Measurements from ENCODE around the gene KCTD11.

The KCTD11 gene

DNA sequence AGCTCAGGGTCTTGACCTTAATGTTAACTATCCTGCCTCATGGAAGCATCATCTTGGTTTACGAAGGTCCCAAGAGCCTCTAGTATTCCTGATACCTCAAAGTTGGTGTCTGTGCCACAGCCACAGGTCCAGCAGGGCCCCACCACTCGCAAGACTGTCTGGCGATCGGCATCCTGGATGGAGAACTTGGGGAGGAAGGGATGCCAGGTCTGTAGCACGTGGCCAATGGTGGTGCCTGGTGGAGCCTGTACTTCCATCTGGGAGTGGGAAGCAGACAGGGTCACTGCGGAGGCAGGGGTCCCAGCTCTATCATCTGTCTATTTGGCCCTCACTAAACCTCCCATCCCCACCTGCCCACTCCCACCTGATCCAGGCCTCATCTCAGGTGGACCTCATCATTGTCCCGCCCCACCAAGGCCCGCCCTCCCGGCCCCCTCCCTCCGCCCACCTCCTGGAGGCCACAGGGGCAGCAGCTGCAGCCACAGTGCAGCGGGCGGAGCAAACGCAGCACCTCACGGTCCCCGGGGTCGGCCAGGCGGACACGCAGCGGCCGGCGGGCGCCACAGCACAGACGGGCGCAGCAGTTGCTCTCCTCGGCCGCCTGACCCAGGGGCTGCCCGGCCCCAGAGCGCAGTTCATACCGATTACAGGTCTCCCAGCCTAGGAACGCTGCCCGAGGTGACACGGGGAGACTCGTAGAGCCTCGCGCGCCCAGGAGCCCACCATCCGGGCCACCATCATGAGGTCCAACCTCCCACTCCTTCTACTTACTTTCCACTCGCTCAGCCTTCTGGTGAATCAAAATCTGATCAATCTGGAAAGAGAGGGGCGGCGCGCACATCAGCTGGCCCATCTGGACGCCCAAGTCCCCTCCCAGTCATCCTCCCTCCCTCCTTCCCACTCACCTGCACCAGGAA lies 41.0 kb downstream of the KCTD11 start:
- H3K27ac Mint-ChIP-seq: no peak overlapping the region
- peak overlapping the region; percentile 93 for H3K4me3 Mint-ChIP-seq
- H3K36me3 Mint-ChIP-seq (ENCODE audit: low read depth): peaks cover 33% of the 10 kb centered on the region
- H3K27me3 Mint-ChIP-seq: no peaks in the 10 kb centered on the region
- H3K9me3 Mint-ChIP-seq: no peaks in the 10 kb centered on the region
- H3K4me1 Mint-ChIP-seq (ENCODE audit: low read depth): peaks cover 16% of the 10 kb centered on the region

DNA sequence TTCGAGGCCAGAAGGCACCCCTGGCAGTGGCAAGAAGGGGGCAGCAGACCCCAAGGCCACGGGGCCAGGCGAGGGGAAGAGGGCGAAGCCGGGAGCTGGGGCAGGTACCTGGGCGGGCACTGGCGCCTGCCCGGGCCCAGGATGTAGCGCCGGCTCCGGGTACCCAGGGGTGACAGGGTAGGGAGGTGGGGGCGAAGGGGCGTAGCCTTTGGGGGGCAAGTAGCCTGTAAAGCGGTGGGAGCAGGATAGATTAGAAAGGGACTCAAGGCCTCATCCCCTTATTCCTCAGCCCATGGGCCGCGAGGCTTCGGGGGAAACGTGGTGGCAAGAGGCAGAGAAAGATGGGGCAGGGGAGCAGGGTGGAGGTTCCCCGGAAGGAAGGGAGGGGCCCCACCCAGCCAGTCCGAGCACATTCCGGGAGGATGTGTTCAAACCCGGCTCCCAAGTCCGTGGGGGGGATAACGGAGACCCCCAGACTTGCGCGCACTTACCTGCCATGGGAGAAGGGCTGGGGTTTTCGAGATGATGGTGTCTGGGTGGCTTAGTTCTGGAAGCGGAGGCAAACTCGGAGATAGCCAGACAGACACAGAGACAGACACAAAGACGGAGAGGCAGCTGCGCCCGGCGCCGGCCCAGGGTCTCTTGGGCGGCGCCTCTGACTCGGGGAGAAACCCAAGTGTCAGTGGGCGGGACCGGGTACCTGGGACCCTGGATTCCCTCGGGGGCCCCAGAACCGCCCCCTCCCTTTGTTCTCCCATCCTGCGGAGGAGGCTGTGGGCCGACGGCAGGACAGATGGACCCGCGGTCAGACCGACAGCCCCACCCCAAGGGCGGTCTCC lies 41.9 kb downstream of the KCTD11 start:
- Mint-ChIP-seq H3K27me3 (no peaks in the 10 kb centered on the region), H3K27ac (peak overlapping the region; percentile 75), H3K36me3 (ENCODE audit: low read depth) (peaks cover 28% of the 10 kb centered on the region), H3K9me3 (no peaks in the 10 kb centered on the region), H3K4me3 (peak overlapping the region; percentile 93), H3K4me1 (ENCODE audit: low read depth) (peaks cover 16% of the 10 kb centered on the region)

DNA sequence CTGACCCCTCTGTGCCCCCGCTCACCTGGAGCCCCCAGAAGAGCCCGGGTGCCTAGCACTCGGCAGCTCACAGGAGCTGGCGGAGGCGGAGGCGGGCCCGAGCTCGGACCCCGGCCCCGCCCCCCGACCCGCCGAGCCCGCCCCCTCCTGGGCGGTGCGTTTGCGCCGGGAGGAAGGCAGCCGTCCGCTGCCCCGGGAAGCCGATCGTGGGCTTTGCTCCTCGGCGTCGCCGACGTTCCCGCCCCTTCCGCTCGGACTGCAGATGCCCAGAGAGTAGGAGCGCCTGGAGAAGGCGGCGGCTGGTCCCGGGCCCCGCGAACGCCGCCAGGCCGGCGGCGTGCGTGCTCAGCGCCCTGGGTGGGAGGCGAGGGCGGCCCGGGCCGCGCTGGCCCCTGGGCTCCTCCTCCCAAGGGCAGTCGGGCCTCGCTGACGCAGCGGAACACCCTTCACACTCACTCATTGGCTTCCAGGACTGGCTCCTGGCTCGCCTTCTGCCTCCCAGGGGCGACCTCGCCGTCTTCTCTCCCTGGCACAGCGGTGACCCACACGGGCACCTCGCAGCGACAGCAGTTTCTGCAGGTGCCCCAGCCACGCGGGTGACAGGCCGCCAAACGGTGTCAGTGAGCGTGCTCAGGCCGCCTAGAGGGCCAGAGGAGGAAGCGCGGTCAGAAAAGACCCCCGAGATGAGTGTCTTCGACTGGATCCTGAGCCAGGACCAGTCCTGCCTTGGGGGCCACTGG lies 42.7 kb downstream of the KCTD11 start, which contains the start of gene PLSCR3:
Gene PLSCR3 (minus strand): TSS at position 74 of the 740 bp plus-strand sequence. CDS start 415 bp downstream, outside the sequence.
- peaks cover 23% of the 10 kb centered on the region for H3K36me3 Mint-ChIP-seq (ENCODE audit: low read depth)
- H3K4me3 Mint-ChIP-seq: peak within 1 kb of the TSS; percentile 93
- H3K9me3 Mint-ChIP-seq: no peaks in the 10 kb centered on the region
- peak within 1 kb of the TSS; percentile 96 for H3K27ac Mint-ChIP-seq
- no peaks in the 10 kb centered on the region for H3K27me3 Mint-ChIP-seq
- peaks cover 16% of the 10 kb centered on the region for H3K4me1 Mint-ChIP-seq (ENCODE audit: low read depth)

DNA sequence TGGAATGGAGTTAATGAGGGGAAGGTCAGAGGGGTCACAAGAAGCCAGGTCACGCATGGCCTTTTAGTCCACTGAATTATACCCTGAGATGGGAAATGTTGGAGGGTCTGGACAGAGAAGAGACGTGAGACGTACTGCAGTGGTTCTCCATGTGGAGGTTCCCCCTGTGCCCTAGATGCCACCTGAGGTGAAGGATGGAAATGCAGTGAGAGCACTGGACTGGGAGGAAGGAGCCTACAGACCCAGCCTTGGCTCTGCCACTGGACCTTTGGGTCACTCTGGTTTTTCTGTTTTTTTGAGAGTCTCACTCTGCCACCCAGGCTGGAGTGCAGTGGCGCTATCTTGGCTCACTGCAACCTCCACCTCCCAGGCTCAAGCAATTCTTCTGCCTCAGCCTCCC lies 44.2 kb downstream of the KCTD11 start:
- H3K4me3 Mint-ChIP-seq: peak overlapping the region; percentile 27
- H3K4me1 Mint-ChIP-seq (ENCODE audit: low read depth): peaks cover 16% of the 10 kb centered on the region
- H3K36me3 Mint-ChIP-seq (ENCODE audit: low read depth): peaks cover 10% of the 10 kb centered on the region
- no peak overlapping the region for H3K27ac Mint-ChIP-seq
- no peaks in the 10 kb centered on the region for H3K27me3 Mint-ChIP-seq
- no peaks in the 10 kb centered on the region for H3K9me3 Mint-ChIP-seq

DNA sequence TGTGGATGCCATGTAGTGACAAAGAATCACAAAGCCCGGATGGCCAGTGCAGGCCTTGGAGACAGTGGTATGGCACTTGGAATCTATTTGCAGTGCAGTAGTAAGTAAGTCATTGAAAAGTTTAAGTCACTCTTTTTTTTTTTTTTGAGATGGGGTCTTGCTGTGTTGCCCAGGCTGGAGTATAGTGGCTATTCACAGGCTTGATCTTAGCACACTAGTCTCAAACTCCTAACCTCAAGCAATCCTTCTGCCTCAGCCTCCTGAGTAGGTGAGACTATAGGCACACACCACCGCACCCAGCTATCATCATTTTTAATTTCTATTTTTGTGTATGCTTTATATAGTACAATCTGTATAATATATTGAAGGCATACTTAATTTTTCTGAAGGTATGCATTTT lies 46.6 kb downstream of the KCTD11 start:
- Mint-ChIP-seq H3K27ac (no peak overlapping the region), H3K9me3 (no peaks in the 10 kb centered on the region), H3K27me3 (no peaks in the 10 kb centered on the region), H3K4me1 (ENCODE audit: low read depth) (peaks cover 16% of the 10 kb centered on the region), H3K4me3 (no peak overlapping the region), H3K36me3 (ENCODE audit: low read depth) (peaks cover 8% of the 10 kb centered on the region)

DNA sequence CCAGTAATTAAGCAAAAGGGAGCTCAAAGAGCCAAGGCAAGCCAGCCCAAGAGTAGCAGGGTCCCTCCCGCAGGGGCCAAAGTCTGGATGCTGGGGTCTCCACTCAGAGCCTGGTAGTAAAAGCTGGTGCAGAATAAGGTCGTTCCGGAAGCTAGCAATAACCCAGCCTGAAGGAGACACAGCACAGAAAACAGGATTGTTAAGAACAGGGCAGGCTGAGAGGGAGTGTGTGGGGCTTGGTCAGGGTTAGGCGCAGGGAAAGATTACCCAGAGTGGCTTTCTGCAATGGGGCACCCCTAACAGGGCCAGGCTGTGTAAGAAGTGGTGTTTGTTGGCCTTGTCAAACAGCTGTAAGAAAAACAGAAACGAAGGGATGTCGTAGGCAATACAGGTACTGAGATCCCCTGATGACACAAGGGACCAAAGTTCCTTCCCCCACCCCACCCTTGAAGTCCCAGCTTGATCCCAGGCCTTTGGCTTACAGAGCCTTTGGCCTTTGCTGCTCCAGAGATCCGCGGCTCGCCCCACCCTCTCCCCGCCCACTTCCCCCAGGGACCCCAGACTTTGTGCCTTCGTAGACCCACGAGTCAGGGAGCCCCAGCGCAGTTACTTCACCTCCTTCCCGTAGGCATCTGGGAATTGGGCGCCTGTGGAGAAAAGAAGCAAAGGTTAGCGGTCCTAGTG lies 51.2 kb downstream of the KCTD11 start:
- H3K27ac Mint-ChIP-seq: peak overlapping the region; percentile 18
- peaks cover 12% of the 10 kb centered on the region for H3K4me1 Mint-ChIP-seq (ENCODE audit: low read depth)
- peaks cover 6% of the 10 kb centered on the region for H3K36me3 Mint-ChIP-seq (ENCODE audit: low read depth)
- no peaks in the 10 kb centered on the region for H3K27me3 Mint-ChIP-seq
- H3K4me3 Mint-ChIP-seq: peak overlapping the region; percentile 91
- no peaks in the 10 kb centered on the region for H3K9me3 Mint-ChIP-seq

DNA sequence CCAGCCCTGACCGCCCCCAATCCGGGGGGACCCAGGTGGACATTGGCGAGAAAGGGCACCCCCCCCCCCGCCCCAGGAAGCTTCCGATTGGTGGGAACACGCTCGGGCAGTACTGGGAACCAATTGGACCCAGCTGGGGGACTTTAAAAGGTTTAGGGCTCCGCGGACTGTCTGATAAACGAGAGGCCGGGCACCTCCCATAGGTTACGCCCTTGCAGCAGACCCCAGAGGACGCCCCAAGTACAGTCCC lies 51.7 kb downstream of the KCTD11 start:
- peaks cover 6% of the 10 kb centered on the region for H3K36me3 Mint-ChIP-seq (ENCODE audit: low read depth)
- peak overlapping the region; percentile 94 for H3K27ac Mint-ChIP-seq
- peak overlapping the region; percentile 91 for H3K4me3 Mint-ChIP-seq
- peaks cover 12% of the 10 kb centered on the region for H3K4me1 Mint-ChIP-seq (ENCODE audit: low read depth)
- no peaks in the 10 kb centered on the region for H3K27me3 Mint-ChIP-seq
- H3K9me3 Mint-ChIP-seq: no peaks in the 10 kb centered on the region

DNA sequence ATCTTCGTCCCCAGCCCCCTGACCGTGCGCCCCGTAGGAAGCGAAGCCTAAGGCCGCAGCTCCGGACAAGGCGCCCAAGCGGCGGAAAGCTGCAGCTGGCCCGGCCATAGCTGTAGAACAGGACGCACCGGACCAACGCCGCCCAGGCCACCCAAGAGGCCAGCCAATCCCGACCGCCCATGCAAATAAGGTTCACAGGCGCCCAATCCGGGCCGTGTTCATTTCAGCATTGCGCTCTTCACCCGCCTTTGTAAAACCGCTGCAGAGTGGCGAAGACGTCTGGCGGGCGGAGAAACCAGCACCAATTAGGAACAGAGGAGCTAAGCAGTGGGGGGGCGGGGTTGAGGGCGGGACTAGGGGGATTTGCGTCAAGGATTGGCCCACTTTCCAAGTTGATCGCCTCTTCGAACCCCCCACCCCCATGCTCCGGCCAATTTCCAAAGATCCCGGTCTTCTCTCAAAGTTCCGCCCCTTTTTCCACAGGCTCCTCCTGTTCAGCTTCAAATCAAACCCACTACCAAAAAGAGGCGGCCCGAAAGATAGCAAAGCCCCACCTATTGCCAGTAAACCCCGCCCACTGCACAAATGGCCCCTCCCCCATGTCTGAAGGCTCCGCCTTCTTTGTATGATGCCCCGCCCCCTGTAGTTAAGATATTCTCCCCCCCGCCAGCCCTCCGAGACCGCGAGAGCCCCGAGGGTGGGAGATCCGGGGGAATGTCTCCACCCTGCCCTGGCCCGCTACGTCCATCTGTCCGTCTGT lies 52.2 kb downstream of the KCTD11 start, which contains the start of gene TMEM256:
Gene TMEM256 (minus strand): TSS at position 121 of the 760 bp plus-strand sequence. CDS start 13 bp downstream, at position 108.
- H3K36me3 Mint-ChIP-seq (ENCODE audit: low read depth): peaks cover 9% of the 10 kb centered on the region
- no peaks in the 10 kb centered on the region for H3K9me3 Mint-ChIP-seq
- H3K27ac Mint-ChIP-seq: peak within 1 kb of the TSS; percentile 94

More for the DNA sequence above, 52.2 kb downstream of the KCTD11 start, which contains the start of gene TMEM256:
- Mint-ChIP-seq H3K27me3 (no peaks in the 10 kb centered on the region), H3K4me3 (peak within 1 kb of the TSS; percentile 91), H3K4me1 (ENCODE audit: low read depth) (peaks cover 12% of the 10 kb centered on the region)
